GM21515 (cell line): Measurements from ENCODE around the gene DAD1.
"Not testable (repeated sequence)": the region's sequence is repeated elsewhere in the genome, so short reads cannot be mapped to it uniquely, and the experiment has no call there.

Experiments used
- ATAC-seq: cut with Tn5 transposase; IDR thresholded peaks from one replicate; pipeline ENCODE4 v1.9.1; 2021; ENCODE audit not compliant: unreplicated experiment

The DAD1 gene

GRCh38 chr14:22553861-22554497, 35.0 kb downstream of the DAD1 start:
- not testable (repeated sequence) for ATAC-seq

GRCh38 chr14:22553445-22553844, 35.6 kb downstream of the DAD1 start:
- no peak for ATAC-seq

GRCh38 chr14:22552827-22553076, 36.3 kb downstream of the DAD1 start:
- ATAC-seq: no peak

- ATAC-seq: no peak
Observed at GRCh38 chr14:22552001-22552826, 36.8 kb downstream of the DAD1 start.

- no peak for ATAC-seq
Observed at GRCh38 chr14:22551605-22551997, 37.4 kb downstream of the DAD1 start.

- peak; percentile 48 for ATAC-seq
Observed at GRCh38 chr14:22549981-22550673, 38.9 kb downstream of the DAD1 start.

GRCh38 chr14:22549324-22549962, 39.6 kb downstream of the DAD1 start:
- ATAC-seq: no peak

GRCh38 chr14:22547948-22548750, 40.9 kb downstream of the DAD1 start:
- no peak for ATAC-seq

GRCh38 chr14:22547313-22547947, 41.6 kb downstream of the DAD1 start:
- no peak for ATAC-seq

GRCh38 chr14:22546722-22547071, 42.3 kb downstream of the DAD1 start:
- ATAC-seq: no peak

- no peak for ATAC-seq
Observed at GRCh38 chr14:22545842-22546721, 42.9 kb downstream of the DAD1 start.

- ATAC-seq: no peak
Observed at GRCh38 chr14:22544881-22545420, 44.1 kb downstream of the DAD1 start.

GRCh38 chr14:22544406-22544805, 44.6 kb downstream of the DAD1 start:
- no peak for ATAC-seq

- not testable (repeated sequence) for ATAC-seq
Observed at GRCh38 chr14:22543570-22544357, 45.3 kb downstream of the DAD1 start.

- ATAC-seq: no peak
Observed at GRCh38 chr14:22542360-22542759, 46.7 kb downstream of the DAD1 start.

GRCh38 chr14:22541721-22542120, 47.3 kb downstream of the DAD1 start:
- no peak for ATAC-seq

- no peak for ATAC-seq
Observed at GRCh38 chr14:22540811-22541360, 48.1 kb downstream of the DAD1 start.

GRCh38 chr14:22540293-22540692, 48.7 kb downstream of the DAD1 start:
- no peak for ATAC-seq
